ENCODE measurements around the gene FAM131A. TPM values are rescaled to one million over a fixed set of nuclear protein-coding genes. Genes with fewer than 3 reads are reported as not detected.
A peak's percentile ranks its signal among the peaks of the same experiment; 100 is the strongest.

The FAM131A gene
- 19.5 TPM for polyA plus RNA-seq (2013, experiment 1 of 2)
- polyA plus RNA-seq (2013, experiment 2 of 2) = 16.5 TPM

DNA sequence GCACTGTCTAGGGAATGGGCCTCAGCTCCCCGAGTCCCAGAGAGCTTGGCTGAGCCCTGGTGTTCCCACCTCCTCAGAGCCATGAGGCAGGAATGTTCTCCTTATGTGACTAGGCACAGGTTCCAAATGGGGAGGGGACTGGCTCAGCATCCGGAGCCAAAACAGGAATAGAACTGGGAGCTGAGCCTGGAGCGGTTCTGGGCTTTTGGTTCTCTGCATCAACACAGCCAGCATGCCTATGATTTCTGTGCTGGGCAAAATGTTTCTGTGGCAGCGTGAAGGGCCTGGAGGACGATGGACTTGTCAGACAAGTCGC lies at the start of gene FAM131A:
Gene FAM131A, plus strand, starts transcription at position 202 of the 316 bp plus-strand sequence. Its CDS starts 31 bp downstream, at position 233.
- Histone ChIP-seq H3K9me3 (ENCODE audit: control insufficient read depth, low read length) (no peaks in the 10 kb centered on the region), H3K27ac (ENCODE audit: low read depth, low read length, severe bottlenecking) (peak within 1 kb of the TSS; percentile 96), H3K4me1 (ENCODE audit: control insufficient read depth, insufficient read depth, low read length, poor library complexity, severe bottlenecking) (peaks cover 57% of the 10 kb centered on the region), H3K36me3 (ENCODE audit: control insufficient read depth, insufficient read depth, low read length) (peaks cover 42% of the 10 kb centered on the region), H3K4me3 (ENCODE audit: extremely low read depth, insufficient read depth, low read length, poor library complexity, severe bottlenecking) (peak within 1 kb of the TSS; percentile 60)
- WGBS, 2 experiments (ENCODE audit: insufficient coverage in 2 of 2) = 94 to 96% methylated on average over 6 of the region's 6 CpGs

GRCh38 chr3:184289426-184289938 lies 47.9 kb upstream of the FAM131A start:
- Histone ChIP-seq H3K27ac (ENCODE audit: low read depth, low read length, severe bottlenecking) (no peak overlapping the region), H3K4me3 (ENCODE audit: extremely low read depth, insufficient read depth, low read length, poor library complexity, severe bottlenecking) (no peak overlapping the region), H3K36me3 (ENCODE audit: control insufficient read depth, insufficient read depth, low read length) (no peaks in the 10 kb centered on the region), H3K9me3 (ENCODE audit: control insufficient read depth, low read length) (no peaks in the 10 kb centered on the region), H3K4me1 (ENCODE audit: control insufficient read depth, insufficient read depth, low read length, poor library complexity, severe bottlenecking) (no peaks in the 10 kb centered on the region)
- WGBS, 2 experiments (ENCODE audit: insufficient coverage in 2 of 2) = 23% methylated on average over 6 to 7 of the region's 10 CpGs

- WGBS, 2 experiments (ENCODE audit: insufficient coverage in 2 of 2) = 89% methylated on average over 3 to 9 of the region's 10 CpGs
- Histone ChIP-seq H3K36me3 (ENCODE audit: control insufficient read depth, insufficient read depth, low read length) (no peaks in the 10 kb centered on the region), H3K4me1 (ENCODE audit: control insufficient read depth, insufficient read depth, low read length, poor library complexity, severe bottlenecking) (no peaks in the 10 kb centered on the region), H3K4me3 (ENCODE audit: extremely low read depth, insufficient read depth, low read length, poor library complexity, severe bottlenecking) (no peak overlapping the region), H3K9me3 (ENCODE audit: control insufficient read depth, low read length) (no peaks in the 10 kb centered on the region), H3K27ac (ENCODE audit: low read depth, low read length, severe bottlenecking) (no peak overlapping the region)
Observed at GRCh38 chr3:184290331-184290730, 47.1 kb upstream of the FAM131A start.

DNA sequence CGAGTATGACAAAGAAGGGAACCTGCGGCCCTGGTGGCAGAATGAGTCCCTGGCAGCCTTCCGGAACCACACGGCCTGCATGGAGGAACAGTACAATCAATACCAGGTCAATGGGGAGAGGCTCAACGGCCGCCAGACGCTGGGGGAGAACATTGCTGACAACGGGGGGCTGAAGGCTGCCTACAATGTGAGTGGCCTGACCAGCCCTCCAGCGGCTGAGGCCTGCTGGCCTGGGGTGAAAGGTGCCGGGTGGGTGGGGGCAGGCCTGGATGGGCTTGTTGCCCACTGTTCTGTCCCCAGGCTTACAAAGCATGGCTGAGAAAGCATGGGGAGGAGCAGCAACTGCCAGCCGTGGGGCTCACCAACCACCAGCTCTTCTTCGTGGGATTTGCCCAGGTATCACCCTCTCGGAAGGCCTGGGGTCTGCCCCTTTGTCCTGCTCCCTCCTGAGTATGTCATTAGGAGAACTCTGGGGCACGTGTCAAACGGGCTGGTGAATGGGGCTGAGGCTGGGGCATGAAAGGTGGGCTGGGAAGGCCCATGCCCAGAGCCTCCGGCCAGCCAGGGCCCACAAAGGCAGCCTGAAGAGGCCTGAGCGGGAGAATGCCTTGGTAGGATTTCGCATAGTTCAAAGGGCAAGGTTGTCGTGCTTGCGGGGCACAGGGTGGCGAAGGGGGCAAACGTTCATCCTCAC lies 46.2 kb upstream of the FAM131A start:
- Histone ChIP-seq H3K27ac (ENCODE audit: low read depth, low read length, severe bottlenecking) (no peak overlapping the region), H3K36me3 (ENCODE audit: control insufficient read depth, insufficient read depth, low read length) (no peaks in the 10 kb centered on the region), H3K4me1 (ENCODE audit: control insufficient read depth, insufficient read depth, low read length, poor library complexity, severe bottlenecking) (no peaks in the 10 kb centered on the region), H3K4me3 (ENCODE audit: extremely low read depth, insufficient read depth, low read length, poor library complexity, severe bottlenecking) (no peak overlapping the region), H3K9me3 (ENCODE audit: control insufficient read depth, low read length) (no peaks in the 10 kb centered on the region)
- 87 to 90% methylated on average over 18 to 20 of the region's 22 CpGs for WGBS, 2 experiments (ENCODE audit: insufficient coverage in 2 of 2)

- H3K4me1 ChIP-seq (ENCODE audit: control insufficient read depth, insufficient read depth, low read length, poor library complexity, severe bottlenecking) = no peaks in the 10 kb centered on the region
- no peaks in the 10 kb centered on the region for H3K9me3 ChIP-seq (ENCODE audit: control insufficient read depth, low read length)
- H3K27ac ChIP-seq (ENCODE audit: low read depth, low read length, severe bottlenecking) = no peak overlapping the region
- H3K36me3 ChIP-seq (ENCODE audit: control insufficient read depth, insufficient read depth, low read length) = no peaks in the 10 kb centered on the region
- WGBS, 2 experiments (ENCODE audit: insufficient coverage in 2 of 2) = 93 to 97% methylated on average over 15 to 21 of the region's 21 CpGs
- H3K4me3 ChIP-seq (ENCODE audit: extremely low read depth, insufficient read depth, low read length, poor library complexity, severe bottlenecking) = no peak overlapping the region
Observed at GRCh38 chr3:184291738-184292445, 45.5 kb upstream of the FAM131A start.

- WGBS, 2 experiments (ENCODE audit: insufficient coverage in 2 of 2) = 68 to 85% methylated on average over 2 to 3 of the region's 3 CpGs
Observed at GRCh38 chr3:184295771-184296170, 41.6 kb upstream of the FAM131A start.

GRCh38 chr3:184296616-184297015 lies 40.8 kb upstream of the FAM131A start:
- Histone ChIP-seq H3K27ac (ENCODE audit: low read depth, low read length, severe bottlenecking) (no peak overlapping the region), H3K36me3 (ENCODE audit: control insufficient read depth, insufficient read depth, low read length) (peaks cover 16% of the 10 kb centered on the region), H3K4me1 (ENCODE audit: control insufficient read depth, insufficient read depth, low read length, poor library complexity, severe bottlenecking) (peaks cover 11% of the 10 kb centered on the region), H3K9me3 (ENCODE audit: control insufficient read depth, low read length) (no peaks in the 10 kb centered on the region), H3K4me3 (ENCODE audit: extremely low read depth, insufficient read depth, low read length, poor library complexity, severe bottlenecking) (no peak overlapping the region)
- 75 to 98% methylated on average over 3 to 5 of the region's 7 CpGs for WGBS, 2 experiments (ENCODE audit: insufficient coverage in 2 of 2)

More at GRCh38 chr3:184295771-184296170, 41.6 kb upstream of the FAM131A start:
- Histone ChIP-seq H3K9me3 (ENCODE audit: control insufficient read depth, low read length) (no peaks in the 10 kb centered on the region), H3K27ac (ENCODE audit: low read depth, low read length, severe bottlenecking) (no peak overlapping the region), H3K36me3 (ENCODE audit: control insufficient read depth, insufficient read depth, low read length) (peaks cover 7% of the 10 kb centered on the region), H3K4me3 (ENCODE audit: extremely low read depth, insufficient read depth, low read length, poor library complexity, severe bottlenecking) (no peak overlapping the region), H3K4me1 (ENCODE audit: control insufficient read depth, insufficient read depth, low read length, poor library complexity, severe bottlenecking) (peaks cover 4% of the 10 kb centered on the region)

GRCh38 chr3:184298759-184299487 lies 38.5 kb upstream of the FAM131A start, which contains the start of gene PSMD2:
Gene PSMD2 (plus strand): TSS chr3:184299241. CDS start chr3:184299267, 26 bp downstream.
- Histone ChIP-seq H3K27ac (ENCODE audit: low read depth, low read length, severe bottlenecking) (peak within 1 kb of the TSS; percentile 80), H3K4me1 (ENCODE audit: control insufficient read depth, insufficient read depth, low read length, poor library complexity, severe bottlenecking) (peaks cover 14% of the 10 kb centered on the region), H3K36me3 (ENCODE audit: control insufficient read depth, insufficient read depth, low read length) (peaks cover 39% of the 10 kb centered on the region), H3K9me3 (ENCODE audit: control insufficient read depth, low read length) (no peaks in the 10 kb centered on the region), H3K4me3 (ENCODE audit: extremely low read depth, insufficient read depth, low read length, poor library complexity, severe bottlenecking) (peak within 1 kb of the TSS; percentile 96)
- 2 to 3% methylated on average over 36 to 71 of the region's 78 CpGs for WGBS, 2 experiments (ENCODE audit: insufficient coverage in 2 of 2)

DNA sequence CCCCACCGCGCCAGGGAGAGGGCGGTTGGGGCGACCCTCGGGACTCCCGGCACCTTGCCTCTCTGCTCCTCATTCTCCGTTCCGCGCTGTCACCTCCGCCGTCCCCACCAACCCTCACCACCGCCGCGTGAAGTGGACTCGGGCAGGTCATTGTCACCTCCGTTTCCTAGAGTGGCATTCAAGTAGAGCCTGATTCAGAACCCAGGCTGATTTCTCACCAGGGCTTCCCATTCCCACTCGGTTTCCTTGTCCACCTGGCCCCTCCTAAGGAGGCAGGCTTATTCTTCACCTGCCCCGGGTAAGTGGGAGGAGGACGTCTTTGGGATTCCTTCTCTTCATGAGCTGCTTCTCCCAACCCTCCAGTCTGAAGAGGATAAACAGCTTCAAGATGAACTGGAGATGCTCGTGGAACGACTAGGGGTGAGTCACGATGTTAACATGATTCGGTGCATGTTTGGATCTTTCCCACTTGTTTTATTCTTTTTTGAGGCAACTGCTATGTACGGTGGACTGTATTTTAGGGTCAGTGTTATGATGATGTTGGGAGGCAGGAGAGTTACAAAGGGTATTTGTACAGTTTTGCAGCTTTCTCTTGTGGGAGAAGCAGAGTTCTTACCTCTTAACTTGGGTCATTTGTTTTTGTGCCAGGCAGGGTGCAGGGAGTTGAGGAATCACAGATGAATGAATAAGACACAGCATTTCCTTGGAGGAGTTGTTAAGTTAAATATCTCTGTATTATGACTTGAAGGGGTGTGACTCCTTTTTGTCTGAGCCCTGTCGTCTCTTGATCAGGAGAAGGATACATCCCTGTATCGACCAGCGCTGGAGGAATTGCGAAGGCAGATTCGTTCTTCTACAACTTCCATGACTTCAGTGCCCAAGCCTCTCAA lies 37.7 kb upstream of the FAM131A start:
- H3K9me3 ChIP-seq (ENCODE audit: control insufficient read depth, low read length) = no peaks in the 10 kb centered on the region
- H3K27ac ChIP-seq (ENCODE audit: low read depth, low read length, severe bottlenecking) = peak overlapping the region; percentile 76
- 9 to 15% methylated on average over 16 to 28 of the region's 29 CpGs for WGBS, 2 experiments (ENCODE audit: insufficient coverage in 2 of 2)
- H3K4me3 ChIP-seq (ENCODE audit: extremely low read depth, insufficient read depth, low read length, poor library complexity, severe bottlenecking) = peak overlapping the region; percentile 96
- peaks cover 14% of the 10 kb centered on the region for H3K4me1 ChIP-seq (ENCODE audit: control insufficient read depth, insufficient read depth, low read length, poor library complexity, severe bottlenecking)
- peaks cover 47% of the 10 kb centered on the region for H3K36me3 ChIP-seq (ENCODE audit: control insufficient read depth, insufficient read depth, low read length)

- WGBS, 2 experiments (ENCODE audit: insufficient coverage in 2 of 2) = 86 to 100% methylated on average over 1 to 2 of the region's 3 CpGs
- no peaks in the 10 kb centered on the region for H3K9me3 ChIP-seq (ENCODE audit: control insufficient read depth, low read length)
- peaks cover 14% of the 10 kb centered on the region for H3K4me1 ChIP-seq (ENCODE audit: control insufficient read depth, insufficient read depth, low read length, poor library complexity, severe bottlenecking)
- peak overlapping the region; percentile 76 for H3K27ac ChIP-seq (ENCODE audit: low read depth, low read length, severe bottlenecking)
- H3K4me3 ChIP-seq (ENCODE audit: extremely low read depth, insufficient read depth, low read length, poor library complexity, severe bottlenecking) = peak overlapping the region; percentile 96
- H3K36me3 ChIP-seq (ENCODE audit: control insufficient read depth, insufficient read depth, low read length) = peaks cover 53% of the 10 kb centered on the region
Observed at GRCh38 chr3:184300378-184300720, 37.1 kb upstream of the FAM131A start.

Data from mesodermal cell (in vitro differentiated cells).